SK-N-MC (cell line): ENCODE results near the gene FUNDC2.

Source experiments
- DNase-seq: peaks from one replicate; pipeline ENCODE4 v3.0.0-alpha.2; 2011; ENCODE audit warnings: low read depth, low spot score
- H3K27ac ChIP-seq: fragments of 200-600 bp; sonication (generic); 2 replicates; pipeline ENCODE4 v1.5.1; 2016; ENCODE audit warnings: mixed run types
- H3K36me3 ChIP-seq: fragments of 200-600 bp; sonication (generic); 2 replicates; pipeline ENCODE4 v1.6.1; 2017; ENCODE audit warnings: antibody characterized with exemption, low read length, mixed read lengths; ENCODE audit not compliant: insufficient read depth
- H3K4me3 ChIP-seq: fragments of 200-600 bp; sonication (generic); 2 replicates; pipeline ENCODE4 v1.5.1; 2016
- H3K9ac ChIP-seq: fragments of 200-600 bp; sonication (generic); 2 replicates; pipeline ENCODE4 v1.8.0; 2017; ENCODE audit warnings: mixed run types, mixed read lengths; ENCODE audit not compliant: insufficient read length
- H3K9me3 ChIP-seq: fragments of 200-600 bp; sonication (generic); 2 replicates; pipeline ENCODE4 v1.6.1; 2017; ENCODE audit warnings: low read depth, mild to moderate bottlenecking, antibody characterized with exemption, low read length, moderate library complexity, mixed read lengths
- EZH2 ChIP-seq: fragments of 200-600 bp; sonication (generic); IDR thresholded peaks from one replicate; pipeline ENCODE4 v1.6.1; 2017; ENCODE audit warnings: antibody characterized with exemption
- FOXP2 ChIP-seq: optimal IDR thresholded peaks from 2 replicates; pipeline ENCODE3; 2011; ENCODE audit warnings: mild to moderate bottlenecking, moderate library complexity; ENCODE audit not compliant: insufficient read depth; ENCODE audit errors: extremely low read length, control extremely low read depth
- POLR2AphosphoS5 ChIP-seq: IDR thresholded peaks from 2 replicates; pipeline ENCODE4 v1.6.1; 2012; ENCODE audit warnings: mild to moderate bottlenecking, low read depth, low read length, borderline replicate concordance

FUNDC2 gene

GRCh38 chrX:155108427-155108826, 81.8 kb downstream of the FUNDC2 start:
- Histone ChIP-seq H3K4me3 (no peak overlapping the region), H3K27ac (no peak overlapping the region), H3K9me3 (no peaks in the 10 kb centered on the region), H3K36me3 (peaks cover 19% of the 10 kb centered on the region), H3K9ac (no peak overlapping the region)
- DNase-seq, result no peak
- no peak for TF ChIP-seq EZH2
- TF ChIP-seq POLR2AphosphoS5, result no peak
- TF ChIP-seq FOXP2, result no peak
